ENCODE measurements around the gene RHCG. TPM values are rescaled to one million over a fixed set of nuclear protein-coding genes. Genes with fewer than 3 reads are reported as not detected.
A peak's percentile ranks its signal among the peaks of the same experiment; 100 is the strongest.

RHCG gene
- total RNA-seq, 1 donor from 2014 or later = 2.0 TPM

DNA sequence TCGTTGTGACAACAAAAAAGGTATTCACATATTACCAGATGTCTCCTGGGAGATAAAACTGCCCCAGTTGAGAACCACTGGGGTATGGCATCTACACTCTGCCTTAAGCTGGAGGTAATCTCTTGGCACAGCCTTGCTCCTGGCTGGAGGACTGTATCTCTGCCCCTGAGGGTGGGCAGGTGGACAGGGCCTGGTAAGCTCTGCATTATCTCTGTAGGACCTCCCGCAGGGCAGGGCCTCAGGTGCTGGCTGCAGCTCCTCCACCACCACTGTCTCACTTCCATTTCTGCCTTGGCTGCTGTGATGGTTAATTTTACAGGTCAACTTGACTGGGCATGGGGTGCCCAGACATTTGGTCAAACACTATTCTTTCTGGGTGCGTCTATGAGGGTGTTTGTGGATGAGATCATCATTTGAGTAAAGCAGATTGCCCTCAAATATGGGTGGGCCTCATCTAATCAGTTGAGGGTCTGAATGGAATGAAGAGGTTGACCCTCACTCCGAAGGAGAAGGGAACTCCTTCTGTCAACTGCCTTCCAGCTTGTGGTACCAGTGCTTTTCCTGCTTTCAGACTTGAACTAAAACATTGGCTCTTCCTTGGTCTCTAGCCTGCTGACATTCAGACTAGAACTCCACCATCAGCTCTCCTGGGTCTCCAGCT is 9.8 kb upstream of the RHCG start:
- DNase-seq (ENCODE audit: low spot score) = no peak
- intact Hi-C loops (cut with DNase I) = no loop called here

DNA sequence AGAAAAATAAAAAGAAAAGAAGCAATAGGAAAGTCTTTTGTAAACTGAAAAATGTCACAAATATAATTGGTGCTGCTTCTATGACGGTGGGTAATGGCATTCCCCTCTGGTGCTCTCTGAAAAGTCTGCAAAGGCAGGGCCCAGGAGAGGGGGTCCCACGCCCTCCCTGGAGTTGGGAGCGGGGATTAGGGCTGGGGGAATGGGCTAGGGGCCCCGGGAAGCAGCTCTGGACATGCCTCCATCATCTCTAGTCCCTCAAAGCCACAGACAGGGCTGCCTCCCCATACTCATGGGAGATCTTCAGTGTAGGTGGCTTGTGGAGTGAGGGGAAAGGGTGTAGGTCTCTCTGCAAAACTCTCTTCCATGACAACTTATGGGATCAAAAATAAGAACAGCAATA is 7.8 kb upstream of the RHCG start:
- intact Hi-C loops (cut with DNase I) = no loop called here
- DNase-seq (ENCODE audit: low spot score) = peak; percentile 56

- DNase-seq (ENCODE audit: low spot score) = peak; percentile 17
- intact Hi-C loops (cut with DNase I) = no loop called here
These were observed 6.6 kb upstream of the RHCG start for GRCh38 chr15:89502867-89503595.

- intact Hi-C loops (cut with DNase I) = no loop called here
These were observed 5.3 kb upstream of the RHCG start for GRCh38 chr15:89501646-89502045.

DNA sequence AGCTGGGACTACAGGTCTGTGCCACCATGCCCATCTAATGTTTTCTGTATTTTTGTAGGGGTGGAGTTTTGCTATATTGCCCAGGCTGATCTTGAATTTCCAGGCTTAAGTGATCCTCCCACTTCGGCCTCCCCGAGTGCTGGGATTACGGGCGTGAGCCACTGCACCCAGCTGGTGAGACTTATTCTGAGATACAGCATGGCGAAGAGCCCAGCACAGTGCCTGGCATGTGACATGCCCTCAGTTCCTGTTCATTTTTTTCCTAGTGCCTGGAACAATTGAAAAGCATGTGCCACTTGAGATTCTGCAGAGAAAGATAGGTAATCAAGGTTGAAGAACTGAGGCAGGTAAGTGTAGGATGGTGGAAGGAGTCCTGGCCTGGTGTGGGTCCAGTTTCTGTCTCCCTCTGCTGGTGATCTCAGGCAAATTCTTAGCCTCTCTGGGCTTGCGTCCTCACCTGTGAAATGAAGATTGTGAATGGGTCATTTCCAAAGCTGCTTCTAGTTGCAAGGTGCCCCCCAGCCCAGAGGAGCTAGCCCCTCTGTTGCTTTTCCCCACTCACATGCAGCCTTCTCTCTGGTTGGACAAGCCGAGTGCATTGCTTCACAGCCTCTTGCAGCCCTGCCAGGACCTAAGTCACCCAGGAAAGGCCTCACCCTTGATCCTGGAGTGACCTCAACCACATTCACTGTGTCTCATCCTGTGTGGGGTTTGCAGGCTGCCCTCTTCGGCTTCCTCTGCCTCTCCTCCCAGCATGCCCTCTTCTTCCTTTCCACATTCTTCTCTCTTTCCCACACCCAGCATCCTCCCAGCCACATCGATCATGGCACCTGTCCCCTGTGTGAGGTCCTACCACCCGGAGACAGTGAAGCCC is 4.3 kb upstream of the RHCG start:
- peak; percentile 66 for DNase-seq (ENCODE audit: low spot score)
- intact Hi-C loops (cut with DNase I) = no loop called here

More at GRCh38 chr15:89501646-89502045, 5.3 kb upstream of the RHCG start:
- DNase-seq (ENCODE audit: low spot score) = peak; percentile 59

DNA sequence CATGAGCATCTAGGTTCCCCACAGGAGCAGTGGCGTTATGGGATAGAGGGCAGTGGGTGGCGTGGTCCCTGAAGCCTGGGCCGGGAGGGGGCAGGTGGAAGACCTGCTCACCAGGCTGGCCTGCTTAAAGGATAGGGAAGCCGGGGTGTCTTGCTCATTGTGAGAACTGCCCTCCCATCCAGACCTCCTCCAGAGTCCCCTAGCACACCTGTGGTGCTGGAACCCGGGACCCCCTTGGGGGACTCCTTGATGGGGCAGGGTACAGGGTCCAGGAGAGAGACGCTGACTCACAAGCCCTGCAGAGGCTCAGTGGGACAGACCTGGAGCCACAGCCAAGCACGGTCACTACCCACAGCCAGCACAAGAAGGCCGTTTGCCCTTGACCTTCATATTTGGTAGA is 2.8 kb upstream of the RHCG start:
- peak; percentile 70 for DNase-seq (ENCODE audit: low spot score)
- intact Hi-C loops (cut with DNase I) = no loop called here

DNA sequence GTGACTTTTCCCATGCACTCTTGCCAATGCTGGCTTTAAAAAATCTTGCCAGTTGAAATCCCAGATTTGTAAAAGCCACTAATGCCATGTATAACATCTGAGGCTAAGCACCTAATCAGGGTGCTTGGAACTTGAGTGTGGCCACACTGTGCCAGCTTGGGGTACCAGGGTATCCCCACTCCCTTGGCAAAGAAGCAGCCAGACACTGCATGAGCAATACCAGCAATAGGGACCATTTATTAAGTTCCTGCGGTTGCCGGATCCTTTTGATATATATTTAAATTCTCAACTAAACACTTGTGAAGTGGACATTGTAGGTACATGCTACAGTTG is 2.2 kb upstream of the RHCG start:
- intact Hi-C loops (cut with DNase I) = no loop called here
- peak; percentile 68 for DNase-seq (ENCODE audit: low spot score)

DNA sequence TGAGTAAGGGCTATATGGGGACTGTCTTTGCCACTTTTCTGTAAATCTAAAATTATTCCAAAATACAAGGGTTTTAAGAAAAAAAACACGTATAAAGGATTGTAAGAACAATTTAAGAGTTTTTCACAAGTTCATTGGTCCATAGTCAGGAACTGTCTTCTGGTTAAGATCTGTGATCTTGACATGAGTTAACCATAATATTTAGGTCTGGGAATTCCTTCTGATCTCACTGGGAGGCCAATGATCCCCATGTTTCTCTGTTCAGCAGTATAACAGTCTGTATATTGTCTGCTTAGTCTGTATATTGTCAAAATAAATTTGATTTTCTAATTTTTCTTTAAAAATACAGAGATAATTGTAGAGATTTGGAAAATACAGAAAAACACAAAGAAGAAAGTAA is 848 bp upstream of the RHCG start:
- intact Hi-C loops (cut with DNase I) = no loop called here
- DNase-seq (ENCODE audit: low spot score) = no peak

DNA sequence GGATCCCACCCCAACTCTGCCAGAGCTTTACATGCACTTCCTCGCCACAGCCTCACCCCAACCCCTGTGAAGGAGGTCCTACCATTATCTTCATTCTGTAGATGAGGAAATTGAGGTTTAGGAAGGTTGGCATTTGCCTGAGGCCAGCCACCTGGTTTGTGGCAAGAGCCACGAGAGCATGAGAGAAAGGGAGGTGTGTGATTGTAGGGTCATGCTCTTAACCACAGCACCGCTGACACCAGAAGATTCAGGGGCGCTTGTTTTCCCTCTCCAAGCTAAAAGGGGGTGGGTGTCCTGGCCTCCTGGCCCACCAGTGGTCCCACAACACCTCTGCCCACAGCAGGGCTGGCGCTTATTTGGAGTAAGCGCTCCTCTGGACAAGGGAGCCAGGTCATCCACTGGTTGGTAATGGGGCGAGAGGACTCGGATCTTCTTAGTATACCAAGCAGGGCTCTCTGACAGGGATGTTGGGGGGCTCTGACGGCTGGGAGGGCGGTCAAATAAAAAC is 691 bp downstream of the RHCG start:
- intact Hi-C loops (cut with DNase I) = no loop called here
- DNase-seq (ENCODE audit: low spot score) = no peak

DNA sequence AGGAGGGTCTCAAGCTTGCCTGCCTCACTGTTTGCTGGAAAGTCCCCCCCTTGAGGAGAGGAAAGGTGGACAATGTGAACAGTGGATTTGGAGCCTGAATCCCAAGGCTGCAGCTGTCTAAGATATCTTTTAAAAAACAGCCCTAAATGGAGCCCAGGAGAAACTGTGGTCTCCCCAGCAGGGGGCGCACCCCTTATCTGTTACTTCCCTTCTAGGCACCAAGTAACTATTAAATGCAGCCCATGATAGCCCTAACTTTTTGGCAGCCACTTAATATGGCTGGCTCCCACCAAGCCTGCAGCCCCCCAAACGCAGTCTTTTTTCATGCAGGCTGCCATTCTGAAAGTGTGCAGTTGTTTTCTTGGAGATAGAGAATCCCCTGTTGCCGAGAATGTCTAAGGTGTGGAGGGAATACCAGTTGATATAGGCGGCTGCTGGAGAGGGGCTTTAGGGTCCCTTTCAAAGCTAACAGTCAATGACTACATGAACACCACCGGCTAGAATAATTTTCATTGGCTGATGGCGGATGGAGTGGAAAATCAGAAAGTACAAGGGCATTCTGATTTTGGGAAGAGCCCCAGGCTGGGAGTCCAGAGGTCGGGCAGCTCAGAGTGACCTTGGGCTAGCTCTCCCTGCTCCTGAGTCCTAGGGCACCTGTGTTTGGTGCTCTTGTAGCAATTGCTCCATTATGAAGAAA is 1.3 kb downstream of the RHCG start:
- DNase-seq (ENCODE audit: low spot score) = peak; percentile 71
- intact Hi-C loops (cut with DNase I) = no loop called here

- no peak for DNase-seq (ENCODE audit: low spot score)
- intact Hi-C loops (cut with DNase I) = no loop called here
These were observed 2.4 kb downstream of the RHCG start for GRCh38 chr15:89494031-89494430.

DNA sequence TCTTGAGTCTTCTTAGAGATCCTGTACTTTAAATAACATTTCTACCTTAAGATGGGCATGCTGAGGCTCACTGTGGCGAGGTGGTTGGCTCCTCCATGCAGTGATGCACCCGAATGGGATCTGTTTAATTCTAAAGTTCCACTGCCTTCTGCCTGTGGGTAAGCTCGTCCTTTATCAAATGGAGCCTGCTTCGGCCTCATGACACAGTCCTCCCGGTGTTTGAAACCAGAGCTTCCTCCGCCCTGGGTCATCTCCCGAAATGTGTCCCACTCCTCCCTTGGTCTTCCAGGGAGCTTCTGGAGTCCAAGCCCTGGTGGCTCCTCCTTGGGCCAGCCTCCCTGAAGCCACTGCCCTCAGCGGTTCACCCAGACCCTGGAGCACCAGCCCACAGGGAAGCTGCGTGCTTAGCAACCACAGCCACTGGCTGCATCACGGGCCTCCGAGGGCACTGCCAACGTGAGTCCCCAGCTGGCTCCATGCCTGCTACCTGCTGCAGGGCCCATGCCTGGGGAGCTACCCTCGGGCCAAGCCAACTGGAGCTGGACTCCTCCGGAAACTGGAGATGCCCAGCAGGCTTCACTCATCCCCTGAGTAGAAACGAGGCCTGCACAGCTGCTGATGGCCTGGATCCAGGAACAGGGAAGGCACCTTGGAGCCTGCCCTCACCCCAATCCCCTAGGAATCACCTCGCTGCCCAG is 3.3 kb downstream of the RHCG start:
- intact Hi-C loops (cut with DNase I) = no loop called here
- peak; percentile 61 for DNase-seq (ENCODE audit: low spot score)

DNA sequence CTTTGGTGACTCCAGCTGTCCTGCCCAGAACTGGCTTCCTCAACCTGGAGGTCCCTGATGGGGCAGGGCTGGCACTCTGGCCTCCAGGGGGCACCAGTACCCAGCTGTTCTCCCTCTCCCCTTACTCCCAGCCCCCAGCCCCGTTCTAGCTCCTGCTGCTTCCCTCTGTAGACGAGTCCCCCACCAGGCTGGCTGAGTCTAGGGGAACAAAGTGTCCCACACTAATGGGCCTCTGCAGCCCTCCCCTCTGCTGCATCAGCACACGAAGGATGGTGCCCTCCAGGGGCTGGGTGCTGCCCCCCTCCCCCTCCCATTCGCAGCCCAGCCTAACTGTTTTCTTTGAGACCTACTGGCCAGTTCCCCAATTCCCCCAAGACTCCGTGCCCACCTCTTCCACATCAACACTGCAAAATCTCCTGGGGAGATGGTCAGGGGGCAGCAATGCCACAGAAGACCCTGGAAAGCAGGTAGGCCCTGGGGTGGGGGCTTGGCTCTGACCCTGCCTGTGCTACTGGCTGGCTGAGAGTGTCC is 4.2 kb downstream of the RHCG start:
- peak; percentile 66 for DNase-seq (ENCODE audit: low spot score)
- intact Hi-C loops (cut with DNase I) = no loop called here

- intact Hi-C loops (cut with DNase I) = no loop called here
- DNase-seq (ENCODE audit: low spot score) = no peak
These were observed 5.5 kb downstream of the RHCG start for GRCh38 chr15:89490814-89491315.

GRCh38 chr15:89490081-89490813 is 6.1 kb downstream of the RHCG start:
- intact Hi-C loops (cut with DNase I) = no loop called here
- DNase-seq (ENCODE audit: low spot score) = peak; percentile 72

DNA sequence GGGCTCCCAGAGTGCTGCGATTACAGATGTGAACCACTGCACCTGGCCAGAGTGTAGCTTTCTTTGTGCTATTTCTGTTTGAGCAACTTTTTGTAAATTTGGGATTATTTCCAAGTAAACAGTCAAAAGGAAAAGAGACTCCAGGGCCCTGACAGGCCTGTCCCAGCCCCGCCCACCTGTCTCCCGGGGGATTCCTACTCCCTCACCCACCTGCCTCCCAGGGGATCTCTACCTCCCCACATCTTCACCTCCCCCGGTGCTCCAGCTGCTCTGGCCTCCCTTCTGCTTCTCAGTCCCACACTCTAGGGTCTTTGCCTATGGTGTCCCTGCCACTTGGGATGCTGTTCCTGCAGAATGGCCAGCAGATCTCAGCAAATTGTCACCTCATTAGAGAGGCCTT is 7.0 kb downstream of the RHCG start:
- DNase-seq (ENCODE audit: low spot score) = no peak
- intact Hi-C loops (cut with DNase I) = no loop called here

- no peak for DNase-seq (ENCODE audit: low spot score)
- intact Hi-C loops (cut with DNase I) = no loop called here
These were observed 8.6 kb downstream of the RHCG start for GRCh38 chr15:89487791-89488190.

DNA sequence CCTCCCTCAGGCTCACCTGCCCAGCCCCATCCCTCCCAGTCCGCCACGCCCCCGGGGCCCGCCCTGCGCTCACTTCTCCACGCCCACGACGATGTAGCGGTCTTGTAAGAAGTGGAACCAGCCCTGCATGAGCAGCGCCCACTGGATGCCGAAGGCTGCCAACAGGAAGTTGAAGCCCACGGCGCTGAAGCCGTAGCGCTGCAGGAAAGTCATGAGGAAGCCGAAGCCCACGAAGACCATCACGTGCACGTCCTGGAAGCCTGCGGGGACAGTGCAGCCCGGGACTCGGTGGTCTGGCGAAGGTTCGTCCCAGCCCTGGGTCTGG is 9.7 kb downstream of the RHCG start:
- DNase-seq (ENCODE audit: low spot score) = peak; percentile 73

More for the DNA sequence above, 9.7 kb downstream of the RHCG start:
- intact Hi-C loops (cut with DNase I) = no loop called here
